A549 (cell line): ENCODE measurements around the gene ZNRF3. TPM values are rescaled to one million over a fixed set of nuclear protein-coding genes. Genes with fewer than 3 reads are reported as not detected.

Experiments used
- ATAC-seq, 2 experiments: fragments of 200-7000 bp in 1 of 2; fragments of >200 bp in 1 of 2; cut with Nextera tagmentation in 1 of 2; cut with Tn5 transposase in 1 of 2; 3 replicates each; pipeline versions ENCODE4 v1.8.0 to v1.9.1; 2018 to 2020; ENCODE audit warnings: mild to moderate bottlenecking in 1 of 2, moderate library complexity in 1 of 2
- CTCF ChIA-PET: fragments of 300-600 bp; sonication (Branson Sonifier 250); formaldehyde crosslinking; extraction: SDS; loops from one replicate; lab custom pipeline; 2021; ENCODE audit warnings: antibody characterized with exemption, inconsistent platforms; lab: Yijun Ruan, JAX
- POLR2A ChIA-PET: fragments of 350-600 bp; formaldehyde crosslinking; extraction: SDS; loops from one replicate; lab custom pipeline; 2021; ENCODE audit warnings: antibody characterized with exemption, inconsistent platforms; lab: Yijun Ruan, JAX
- DNase-seq, 2 experiments: peaks; one replicate each; pipeline versions ENCODE4 v3.0.0 to v3.0.0-alpha.2; 2011 to 2016; ENCODE audit warnings: low read depth in 1 of 2, low spot score in 1 of 2
- FAIRE-seq: peaks from 2 replicates; lab custom pipeline; 2011; peaks lifted over from hg19 to GRCh38; lab: Jason Lieb, UNC
- H3K27ac ChIP-seq, 2 experiments: fragments of >200 bp; sonication (Bioruptor Twin); formaldehyde crosslinking; 3 replicates each; pipeline ENCODE4 v1.5.1; 2016 to 2017
- H3K4me1 ChIP-seq: fragments of >200 bp; sonication (Bioruptor Twin); formaldehyde crosslinking; 3 replicates; pipeline ENCODE4 v1.6.1; 2016
- H3K4me2 ChIP-seq: fragments of >200 bp; sonication (Bioruptor Twin); formaldehyde crosslinking; 3 replicates; pipeline ENCODE4 v1.6.1; 2016
- H3K4me3 ChIP-seq: fragments of >200 bp; sonication (Bioruptor Twin); formaldehyde crosslinking; 3 replicates; pipeline ENCODE4 v1.5.1; 2016
- H3K9me3 ChIP-seq: fragments of >200 bp; sonication (Bioruptor Twin); formaldehyde crosslinking; 3 replicates; pipeline ENCODE4 v1.6.1; 2016
- BHLHE40 ChIP-seq: IDR thresholded peaks from 2 replicates; pipeline ENCODE4 v1.6.1; 2012; ENCODE audit warnings: low read depth, low read length, inconsistent platforms
- CBX8 ChIP-seq: fragments of 200-600 bp; sonication (generic); IDR thresholded peaks from 2 replicates; pipeline ENCODE4 v1.6.1; 2016
- E2F6 ChIP-seq: IDR thresholded peaks from 2 replicates; pipeline ENCODE4 v1.6.1; 2012; ENCODE audit warnings: low read depth, borderline replicate concordance
- FOSB ChIP-seq: fragments of 250-450 bp; sonication (Bioruptor Pico); IDR thresholded peaks from 2 replicates; pipeline ENCODE4 v1.5.0; 2020; ENCODE audit warnings: mild to moderate bottlenecking, moderate library complexity
- GATA3 ChIP-seq: IDR thresholded peaks from 2 replicates; pipeline ENCODE4 v1.6.1; 2012; ENCODE audit warnings: borderline replicate concordance
- HMGXB4 ChIP-seq: fragments of 250-450 bp; sonication (Bioruptor Pico); IDR thresholded peaks from 2 replicates; pipeline ENCODE4 v1.5.0; 2021; ENCODE audit warnings: mild to moderate bottlenecking, moderate library complexity, borderline replicate concordance
- HOXA7 ChIP-seq: fragments of 250-450 bp; sonication (Bioruptor Pico); IDR thresholded peaks from 2 replicates; pipeline ENCODE4 v1.5.0; 2020; ENCODE audit warnings: mild to moderate bottlenecking, moderate library complexity
- HOXB5 ChIP-seq: fragments of 250-450 bp; sonication (Bioruptor Pico); IDR thresholded peaks from 2 replicates; pipeline ENCODE4 v1.5.0; 2020; ENCODE audit warnings: mild to moderate bottlenecking, moderate library complexity
- JUN ChIP-seq, 2 experiments: fragments of >200 bp; sonication (Bioruptor Twin); formaldehyde crosslinking; IDR thresholded peaks; 2 replicates in 1 of 2; 3 replicates in 1 of 2; pipeline ENCODE4 v1.6.1; 2016 to 2017
- JUNB ChIP-seq: fragments of >200 bp; sonication (Bioruptor Twin); formaldehyde crosslinking; IDR thresholded peaks from 2 replicates; pipeline ENCODE4 v1.6.1; 2016
- KDM1A ChIP-seq: fragments of 200-600 bp; sonication (generic); IDR thresholded peaks from 2 replicates; pipeline ENCODE4 v1.6.1; 2016; ENCODE audit warnings: low read depth, mild to moderate bottlenecking
- MAFK ChIP-seq: fragments of 450-650 bp; IDR thresholded peaks from 2 replicates; pipeline ENCODE4 v1.6.1; 2014; ENCODE audit not compliant: partially characterized antibody
- MAX ChIP-seq: IDR thresholded peaks from 2 replicates; pipeline ENCODE4 v1.6.1; 2012
- MYC ChIP-seq: IDR thresholded peaks from 2 replicates; pipeline ENCODE4 v1.6.1; 2012; ENCODE audit warnings: mild to moderate bottlenecking, inconsistent platforms, low read length, improper control_type of control experiment, borderline replicate concordance
- NFE2L2 ChIP-seq: fragments of 150-350 bp; conservative IDR thresholded peaks from 2 replicates; pipeline ENCODE4 v1.6.1; 2014; ENCODE audit warnings: low read length
- NR3C1 ChIP-seq: fragments of >200 bp; sonication (Bioruptor Twin); formaldehyde crosslinking; IDR thresholded peaks from 3 replicates; pipeline ENCODE4 v1.6.1; 2017
- POLR2AphosphoS2 ChIP-seq: conservative IDR thresholded peaks from 2 replicates; pipeline ENCODE4 v1.6.1; 2012; ENCODE audit warnings: low read length, improper control_type of control experiment, inconsistent platforms
- RARB ChIP-seq: fragments of 250-450 bp; sonication (Bioruptor Pico); IDR thresholded peaks from 2 replicates; pipeline ENCODE4 v1.8.0; 2021; ENCODE audit warnings: mild to moderate bottlenecking, moderate library complexity
- RFX5 ChIP-seq: fragments of 450-650 bp; IDR thresholded peaks from 2 replicates; pipeline ENCODE4 v1.7.1; 2014; ENCODE audit warnings: antibody characterized with exemption, mild to moderate bottlenecking, moderate library complexity
- RNF2 ChIP-seq: fragments of 200-600 bp; sonication (generic); IDR thresholded peaks from 2 replicates; pipeline ENCODE4 v1.6.1; 2016; ENCODE audit warnings: low read depth, mild to moderate bottlenecking, antibody characterized with exemption, moderate library complexity, borderline replicate concordance
- TP53 ChIP-seq: fragments of 250-450 bp; sonication (Bioruptor Pico); IDR thresholded peaks from 2 replicates; pipeline ENCODE4 v1.5.0; 2021; ENCODE audit warnings: mild to moderate bottlenecking, moderate library complexity
- ZC3H11A ChIP-seq: fragments of 450-650 bp; IDR thresholded peaks from 2 replicates; pipeline ENCODE4 v1.6.1; 2014; ENCODE audit warnings: antibody characterized with exemption, mild to moderate bottlenecking
- WGBS: methylation state at CpG from one replicate; pipeline ENCODE4 v1.1.6; 2017; ENCODE audit errors: missing lambda C conversion rate; 5-methylcytosine and 5-hydroxymethylcytosine counted together
- polyA plus RNA-seq, 4 experiments: library from polyadenylated mRNA; depleted of rRNA in 3 of 4; stranded (reverse); fragments of >200 nt; fragmentation: RNase III in 1 of 4; extraction: RNeasy Plus Mini Kit Qiagen cat#74134 plus additional on column Dnase treatment in 1 of 4; gene quantifications; 2 replicates in 3 of 4; 3 replicates in 1 of 4; pipeline ENCODE4 v1.2.3, GENCODE V29; 2011 to 2017

The ZNRF3 gene
- polyA plus RNA-seq, 2 of the 4 experiments (the other 2 are of a cell fraction) = 4.6 to 6.9 TPM

- TF ChIP-seq POLR2AphosphoS2 (no peak), HOXA7 (CRISPR knock-in tag) (no peak), JUNB (no peak), KDM1A (no peak), MAFK (no peak), HOXB5 (no peak), BHLHE40 (no peak), CBX8 (no peak), JUN (IDR thresholded peaks at IDR 0.05) (no peak), FOSB (CRISPR knock-in tag) (no peak)
- Histone ChIP-seq H3K4me3 (no peak overlapping the region), H3K9me3 (no peaks in the 10 kb centered on the region), H3K4me2 (peak overlapping the region; percentile 7), H3K4me1 (peaks cover 81% of the 10 kb centered on the region), H3K27ac (peak overlapping the region; percentile 24 to 72; a peak in 4 of 6 replicates)
- WGBS = 94% methylated on average over 5 of the region's 5 CpGs
- POLR2A ChIA-PET = interaction anchor here (0.7 kb wide), 1 partner anchor 122 kb away, joined by 3 read pairs; no protein-coding TSS in a partner anchor
- ATAC-seq (no peak), DNase-seq (no peak), FAIRE-seq (no peak)
- CTCF ChIA-PET = interaction anchor here (0.8 kb wide), 1 partner anchor 9 kb away, joined by 3 read pairs; no protein-coding TSS in a partner anchor
Measured at GRCh38 chr22:28909375-28909774, 26.0 kb downstream of the ZNRF3 start.

- Histone ChIP-seq H3K4me2 (peak overlapping the region; percentile 77), H3K4me1 (peaks cover 77% of the 10 kb centered on the region), H3K9me3 (no peaks in the 10 kb centered on the region), H3K27ac (peak overlapping the region; percentile 72 to 73), H3K4me3 (no peak overlapping the region)
- POLR2A ChIA-PET = interaction anchor here (0.9 kb wide), 1 partner anchor 28 kb away, joined by 4 read pairs; the partner anchor contains the start of gene ZNRF3
- WGBS = 84% methylated on average over 3 of the region's 3 CpGs
- FAIRE-seq = no peak
- CTCF ChIA-PET = no interaction called here
- no peak for ATAC-seq
- no peak for DNase-seq
- TF ChIP-seq KDM1A (0 out of 2 replicates have a peak, but pooled peaks have one; percentile 50), RFX5 (no peak), E2F6 (no peak), GATA3 (no peak)
- TF ChIP-seq, all 56 proteins: peak for 1
Measured at GRCh38 chr22:28910569-28911303, 27.4 kb downstream of the ZNRF3 start.

- DNase-seq = no peak
- H3K27ac ChIP-seq = peak overlapping the region; percentile 72 to 73
- TF ChIP-seq MAX = no peak
- TF ChIP-seq KDM1A = 0 out of 2 replicates have a peak, but pooled peaks have one; percentile 9
- TF ChIP-seq, all 56 proteins: peak for 1
- H3K4me2 ChIP-seq = peak overlapping the region; percentile 77
- peaks cover 81% of the 10 kb centered on the region for H3K4me1 ChIP-seq
- no peak overlapping the region; the same call in 2 of the 3 replicates for H3K4me3 ChIP-seq
- CTCF ChIA-PET = no interaction called here
- POLR2A ChIA-PET = interaction anchor here (0.9 kb wide), 1 partner anchor 28 kb away, joined by 4 read pairs; the partner anchor contains the start of gene ZNRF3
- FAIRE-seq = no peak
- WGBS = 53% methylated on average over 4 of the region's 4 CpGs
- ATAC-seq = peak; percentile 68 to 70; a peak in 4 of 6 replicates
- no peaks in the 10 kb centered on the region for H3K9me3 ChIP-seq
Measured at GRCh38 chr22:28911304-28911690, 27.9 kb downstream of the ZNRF3 start.

- no peak overlapping the region; the same call in 2 of the 3 replicates for H3K4me3 ChIP-seq
- ATAC-seq = peak; percentile 72 to 84
- CTCF ChIA-PET = interaction anchor here (0.6 kb wide), 2 partner anchors 97 to 252 kb away, joined by 3 read pairs; no protein-coding TSS in a partner anchor
- TF ChIP-seq TP53 (no peak), MAX (no peak), ZC3H11A (no peak), RNF2 (no peak), RFX5 (no peak), HMGXB4 (CRISPR knock-in tag) (no peak), MYC (no peak), NR3C1 (no peak), NFE2L2 (no peak), RARB (CRISPR knock-in tag) (no peak)
Measured at GRCh38 chr22:28911777-28912669, 28.7 kb downstream of the ZNRF3 start.

More at GRCh38 chr22:28911777-28912669, 28.7 kb downstream of the ZNRF3 start:
- FAIRE-seq = no peak
- POLR2A ChIA-PET = interaction anchor here (0.6 kb wide), 1 partner anchor 29 kb away, joined by 3 read pairs; the partner anchor contains the start of gene ZNRF3
- WGBS = 24% methylated on average over 10 of the region's 10 CpGs
- Histone ChIP-seq H3K9me3 (no peaks in the 10 kb centered on the region), H3K27ac (peak overlapping the region; percentile 72 to 73), H3K4me2 (peak overlapping the region; percentile 77), H3K4me1 (peaks cover 88% of the 10 kb centered on the region)
- peak; percentile 10 to 71 for DNase-seq
